HG03045 (cell line): Measurements from ENCODE around the gene ARX.

Experiments used
- ATAC-seq: cut with Tn5 transposase; IDR thresholded peaks from one replicate; pipeline ENCODE4 v1.9.1; 2021; ENCODE audit warnings: mild to moderate bottlenecking, moderate library complexity; ENCODE audit not compliant: unreplicated experiment

Gene ARX

GRCh38 chrX:25016938-25017598 is 1.3 kb upstream of the ARX start:
- no peak for ATAC-seq

- ATAC-seq = no peak
These were observed 551 bp upstream of the ARX start for GRCh38 chrX:25016361-25016671.

GRCh38 chrX:25014366-25014838 is 1.4 kb downstream of the ARX start:
- ATAC-seq = no peak

- no peak for ATAC-seq
These were observed 2.0 kb downstream of the ARX start for GRCh38 chrX:25013632-25014365.

- ATAC-seq = no peak
These were observed 2.8 kb downstream of the ARX start for GRCh38 chrX:25012793-25013631.

GRCh38 chrX:25012433-25012735 is 3.4 kb downstream of the ARX start:
- ATAC-seq = no peak

GRCh38 chrX:25011589-25012432 is 4.0 kb downstream of the ARX start:
- no peak for ATAC-seq

GRCh38 chrX:25010784-25011588 is 4.8 kb downstream of the ARX start:
- ATAC-seq = no peak

GRCh38 chrX:25009407-25009806 is 6.4 kb downstream of the ARX start:
- no peak for ATAC-seq

GRCh38 chrX:25007059-25008053 is 8.4 kb downstream of the ARX start:
- ATAC-seq = no peak

- no peak for ATAC-seq
These were observed 9.1 kb downstream of the ARX start for GRCh38 chrX:25006586-25007058.

- no peak for ATAC-seq
These were observed 10.2 kb downstream of the ARX start for GRCh38 chrX:25005382-25006185.

- no peak for ATAC-seq
These were observed 10.8 kb downstream of the ARX start for GRCh38 chrX:25005034-25005381.

- ATAC-seq = no peak
These were observed 11.2 kb downstream of the ARX start for GRCh38 chrX:25004485-25005032.

GRCh38 chrX:25004040-25004439 is 11.7 kb downstream of the ARX start:
- no peak for ATAC-seq

GRCh38 chrX:25003066-25003849 is 12.5 kb downstream of the ARX start:
- no peak for ATAC-seq

- no peak for ATAC-seq
These were observed 13.1 kb downstream of the ARX start for GRCh38 chrX:25002661-25003020.
